ENCODE results near the gene PAX6. TPM values are rescaled to one million over a fixed set of nuclear protein-coding genes. Genes with fewer than 3 reads are reported as not detected.
"Not testable (repeated sequence)": the region's sequence is repeated elsewhere in the genome, so short reads cannot be mapped to it uniquely, and the experiment has no call there.

The PAX6 gene
- total RNA-seq, 6 experiments from 2014 or later, result 1.3 to 1.5 (median 1.4) TPM; not detected in 2

GRCh38 chr11:31764766-31765165 is 46.4 kb downstream of the PAX6 start:
- Mint-ChIP-seq H3K4me1 (ENCODE audit: low read depth) (no peaks in the 10 kb centered on the region), H3K27me3 (ENCODE audit: insufficient read depth) (no peaks in the 10 kb centered on the region), H3K36me3 (ENCODE audit: low read depth) (no peaks in the 10 kb centered on the region), H3K4me3 (no peak overlapping the region), H3K9me3 (no peaks in the 10 kb centered on the region), H3K27ac (no peak overlapping the region)
- no peak for TF ChIP-seq CTCF (IDR thresholded peaks at IDR 0.05)
- no peak for DNase-seq

GRCh38 chr11:31764261-31764660 is 46.9 kb downstream of the PAX6 start:
- TF ChIP-seq CTCF (IDR thresholded peaks at IDR 0.05), result no peak
- no peaks in the 10 kb centered on the region for H3K27me3 Mint-ChIP-seq (ENCODE audit: insufficient read depth)

GRCh38 chr11:31763296-31763695 is 47.8 kb downstream of the PAX6 start:
- Mint-ChIP-seq H3K4me3 (no peak overlapping the region), H3K4me1 (ENCODE audit: low read depth) (no peaks in the 10 kb centered on the region), H3K27me3 (ENCODE audit: insufficient read depth) (no peaks in the 10 kb centered on the region), H3K36me3 (ENCODE audit: low read depth) (no peaks in the 10 kb centered on the region), H3K27ac (no peak overlapping the region), H3K9me3 (no peaks in the 10 kb centered on the region)
- no peak for DNase-seq
- no peak for TF ChIP-seq CTCF (IDR thresholded peaks at IDR 0.05)

More at GRCh38 chr11:31764261-31764660, 46.9 kb downstream of the PAX6 start:
- H3K27ac Mint-ChIP-seq, result no peak overlapping the region
- DNase-seq, result no peak
- no peaks in the 10 kb centered on the region for H3K36me3 Mint-ChIP-seq (ENCODE audit: low read depth)
- no peak overlapping the region for H3K4me3 Mint-ChIP-seq
- H3K9me3 Mint-ChIP-seq, result no peaks in the 10 kb centered on the region
- no peaks in the 10 kb centered on the region for H3K4me1 Mint-ChIP-seq (ENCODE audit: low read depth)

- TF ChIP-seq CTCF (IDR thresholded peaks at IDR 0.05), result no peak
- no peaks in the 10 kb centered on the region for H3K27me3 Mint-ChIP-seq (ENCODE audit: insufficient read depth)
- H3K4me1 Mint-ChIP-seq (ENCODE audit: low read depth), result no peaks in the 10 kb centered on the region
- H3K36me3 Mint-ChIP-seq (ENCODE audit: low read depth), result no peaks in the 10 kb centered on the region
- no peak overlapping the region for H3K27ac Mint-ChIP-seq
- DNase-seq, result no peak
- no peaks in the 10 kb centered on the region for H3K9me3 Mint-ChIP-seq
- H3K4me3 Mint-ChIP-seq, result no peak overlapping the region
Measured at GRCh38 chr11:31761636-31762035, 49.5 kb downstream of the PAX6 start.

- Mint-ChIP-seq H3K27me3 (ENCODE audit: insufficient read depth) (no peaks in the 10 kb centered on the region), H3K36me3 (ENCODE audit: low read depth) (no peaks in the 10 kb centered on the region), H3K27ac (no peak overlapping the region), H3K4me1 (ENCODE audit: low read depth) (no peaks in the 10 kb centered on the region), H3K4me3 (no peak overlapping the region), H3K9me3 (no peaks in the 10 kb centered on the region)
- no peak for TF ChIP-seq CTCF (IDR thresholded peaks at IDR 0.05)
- DNase-seq, result no peak
Measured at GRCh38 chr11:31757260-31757835, 53.8 kb downstream of the PAX6 start.

GRCh38 chr11:31747581-31747980 is 63.5 kb downstream of the PAX6 start:
- Mint-ChIP-seq H3K36me3 (ENCODE audit: low read depth) (no peaks in the 10 kb centered on the region), H3K27me3 (ENCODE audit: insufficient read depth) (no peaks in the 10 kb centered on the region), H3K4me1 (ENCODE audit: low read depth) (no peaks in the 10 kb centered on the region), H3K27ac (no peak overlapping the region), H3K4me3 (no peak overlapping the region), H3K9me3 (no peaks in the 10 kb centered on the region)
- no peak for DNase-seq
- no peak for TF ChIP-seq CTCF (IDR thresholded peaks at IDR 0.05)

GRCh38 chr11:31740731-31741368 is 70.3 kb downstream of the PAX6 start:
- H3K4me1 Mint-ChIP-seq (ENCODE audit: low read depth); H3K36me3 Mint-ChIP-seq (ENCODE audit: low read depth); H3K9me3 Mint-ChIP-seq; H3K4me3 Mint-ChIP-seq; H3K27me3 Mint-ChIP-seq (ENCODE audit: insufficient read depth); DNase-seq; H3K27ac Mint-ChIP-seq: not testable (repeated sequence)
